NCI-H1930 (cell line): Measurements from ENCODE around the gene SLC29A2.
"Not testable (repeated sequence)": the region's sequence is repeated elsewhere in the genome, so short reads cannot be mapped to it uniquely, and the experiment has no call there.

Experiments
- DNase-seq, 2 experiments: peaks; one replicate each; lab custom pipeline; 2025; lab: John Stamatoyannopoulos, UW

The SLC29A2 gene

DNA sequence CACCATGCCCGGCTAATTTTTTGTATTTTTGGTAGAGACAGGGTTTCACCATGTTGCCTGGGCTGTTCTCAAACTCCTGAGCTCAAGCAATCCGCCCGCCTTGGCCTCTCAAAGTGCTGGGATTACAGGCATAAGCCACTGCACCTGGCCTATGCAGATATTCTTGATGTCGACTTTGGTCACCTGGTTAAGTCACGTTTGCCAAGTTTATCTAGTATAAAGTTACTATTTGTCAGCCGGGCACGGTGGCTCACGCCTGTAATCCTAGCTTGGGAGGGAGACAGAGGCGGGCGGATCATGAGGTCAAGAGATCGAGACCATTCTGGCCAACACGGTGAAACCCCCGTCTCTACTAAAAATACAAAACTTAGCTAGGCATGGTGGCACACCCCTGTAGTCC, 12.8 kb upstream of the SLC29A2 start:
- DNase-seq: not testable (repeated sequence)

DNA sequence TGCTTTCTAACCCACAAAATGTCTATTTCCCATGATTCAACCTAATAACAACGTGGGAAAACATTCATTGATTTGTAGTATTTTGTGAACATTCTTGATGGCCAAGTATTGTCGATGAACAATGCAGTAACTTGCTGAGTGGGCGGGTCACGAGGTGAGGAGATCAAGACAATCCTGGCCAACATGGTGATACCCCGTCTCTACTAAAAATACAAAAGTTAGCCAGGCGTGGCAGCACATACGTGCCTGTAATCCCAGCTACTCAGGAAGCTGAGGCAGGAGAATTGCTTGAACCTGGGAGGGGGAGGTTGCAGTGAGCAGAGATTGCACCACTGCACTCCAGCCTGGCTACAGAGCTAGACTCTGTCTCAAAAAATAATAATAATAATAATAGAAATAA, 8.7 kb upstream of the SLC29A2 start:
- DNase-seq: not testable (repeated sequence)

DNA sequence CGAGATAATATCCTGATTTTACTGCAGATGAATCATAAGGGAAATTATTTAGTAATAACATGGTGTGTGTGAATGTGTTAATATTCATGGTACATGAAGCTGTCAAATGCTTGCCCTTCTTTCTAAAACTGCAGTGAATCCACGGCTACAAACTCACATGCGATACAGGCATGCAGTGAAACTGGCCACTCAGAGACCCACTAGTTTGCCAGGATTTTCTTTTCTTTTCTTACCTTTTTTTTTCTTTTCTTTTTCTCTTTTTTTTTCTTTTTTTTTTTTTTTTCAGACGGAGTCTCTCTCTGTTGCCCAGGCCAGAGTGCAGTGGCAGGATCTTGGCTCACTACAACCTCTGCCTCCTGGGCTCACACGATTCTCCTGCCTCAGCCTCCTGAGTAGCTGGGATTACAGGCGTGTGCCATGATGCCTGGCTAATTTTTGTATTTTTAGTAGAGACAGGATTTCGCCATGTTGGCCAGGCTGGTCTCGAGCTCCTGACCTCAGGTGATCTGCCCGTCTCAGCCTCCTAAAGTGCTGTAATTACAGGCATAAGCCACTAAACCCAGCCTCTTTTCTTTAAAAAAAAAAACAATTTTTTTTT, 2.2 kb upstream of the SLC29A2 start:
- not testable (repeated sequence) for DNase-seq

DNA sequence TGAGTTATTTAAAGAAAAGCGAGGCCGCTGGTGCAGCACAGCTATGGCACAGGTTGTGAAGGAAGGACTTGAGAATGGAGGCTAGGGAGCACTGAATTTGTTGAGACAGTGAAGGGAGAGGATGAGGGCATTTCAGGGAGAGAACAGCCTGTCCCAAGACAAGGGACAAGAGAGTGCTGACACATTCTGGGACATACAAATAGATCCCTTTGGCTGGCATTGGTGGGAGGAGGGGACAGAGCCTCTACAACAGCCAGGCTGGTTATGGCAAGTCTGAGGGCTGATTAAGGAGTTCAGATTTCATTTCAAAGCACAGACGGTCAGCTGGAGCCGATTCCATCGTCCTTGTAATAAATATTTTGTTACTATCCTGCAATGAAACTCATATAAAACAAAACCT, 1.7 kb upstream of the SLC29A2 start:
- no peak for DNase-seq

DNA sequence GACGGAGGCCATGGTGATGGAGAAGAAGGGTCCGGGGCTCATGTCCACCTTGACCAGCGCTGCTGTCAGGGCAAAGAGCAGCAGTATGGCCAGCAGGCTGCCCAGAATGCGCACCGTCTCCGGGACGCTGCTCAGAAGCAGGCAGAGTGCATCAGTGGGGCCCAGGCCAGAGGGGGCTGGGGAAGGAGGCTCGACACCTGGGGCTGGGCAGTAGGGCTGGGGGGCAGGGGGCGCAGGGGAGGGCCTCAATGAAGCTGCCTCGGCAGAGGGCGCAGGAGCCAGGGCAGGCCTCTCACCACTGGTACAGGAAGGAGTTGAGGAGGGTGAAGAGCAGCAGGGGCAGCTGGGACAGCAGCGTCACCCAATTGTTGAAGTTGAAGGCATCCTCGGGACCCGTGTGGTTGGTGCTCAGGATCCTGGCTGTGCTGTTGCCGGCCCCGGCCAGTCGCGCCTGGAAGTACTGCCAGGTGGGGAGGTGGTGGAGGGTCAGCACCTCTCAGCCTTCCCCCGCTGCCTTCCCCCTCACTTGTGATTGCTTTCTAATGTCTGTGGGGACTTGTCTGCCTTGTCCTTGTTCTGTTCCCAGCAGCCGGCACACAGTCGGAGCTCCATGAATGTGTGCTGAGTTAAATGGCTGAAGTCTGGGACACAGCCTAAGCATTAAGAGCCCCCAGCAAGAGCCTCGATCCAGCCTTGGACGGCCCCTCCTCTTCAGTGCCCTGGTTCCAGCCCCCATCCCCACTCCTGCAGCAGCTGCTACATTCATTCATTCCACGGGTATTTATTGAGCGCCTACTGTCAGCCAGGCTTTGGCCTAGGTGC, 2.3 kb downstream of the SLC29A2 start:
- no peak for DNase-seq

DNA sequence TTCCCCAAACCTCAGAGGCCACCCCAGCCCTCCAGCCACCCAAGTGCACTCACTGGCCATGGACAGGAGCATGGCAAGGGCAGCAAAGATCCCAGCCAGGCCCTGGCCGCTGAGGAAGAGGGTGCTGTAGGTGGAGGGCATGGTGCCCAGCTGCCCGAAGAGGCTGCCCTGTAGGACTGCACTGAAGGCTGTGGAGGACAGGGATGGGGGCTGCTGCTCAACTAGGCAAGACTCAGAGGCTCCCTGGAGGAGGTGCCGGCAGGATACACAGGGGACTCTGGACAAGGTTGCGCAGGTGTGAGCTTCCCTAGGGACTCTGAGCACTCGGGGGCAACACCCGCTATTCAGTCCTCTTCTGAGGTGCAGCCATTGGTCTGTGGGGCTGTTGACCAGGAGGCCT, 3.1 kb downstream of the SLC29A2 start:
- no peak for DNase-seq

DNA sequence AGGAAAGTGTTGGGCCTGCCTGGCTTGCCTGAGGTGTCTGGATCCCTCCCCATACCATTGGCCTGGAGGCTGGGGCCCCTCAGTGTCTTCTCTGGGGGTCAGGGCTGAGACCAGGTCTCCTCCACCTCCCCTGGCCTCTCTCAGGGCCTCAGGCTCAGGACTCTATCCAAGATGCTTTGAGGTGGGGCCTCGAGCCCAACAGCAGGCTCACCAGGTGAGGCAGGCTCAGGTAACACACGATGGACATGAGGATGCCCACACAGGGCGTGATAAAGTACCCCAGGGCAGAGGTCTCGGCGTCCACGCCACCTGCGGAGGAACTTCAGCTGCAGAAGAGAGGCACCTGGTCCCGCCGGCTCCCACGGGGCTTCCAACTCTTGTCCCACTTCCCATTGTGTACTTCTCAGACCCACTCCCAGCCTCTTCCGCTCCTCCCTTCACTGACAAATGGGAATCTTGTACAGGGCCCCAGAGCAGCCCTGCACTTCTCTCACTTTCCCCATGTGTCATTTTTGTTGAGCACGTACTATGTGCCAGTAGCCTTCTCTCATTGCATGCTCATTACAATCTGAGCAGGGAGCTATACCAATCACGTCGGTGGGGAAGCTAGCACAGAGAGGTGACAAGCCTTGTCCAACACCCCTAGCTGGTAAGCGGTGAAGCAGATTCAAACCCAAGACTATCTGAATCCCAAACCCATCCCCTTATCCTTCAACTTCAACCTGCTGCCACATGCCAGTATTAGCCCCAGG, 3.8 kb downstream of the SLC29A2 start:
- no peak for DNase-seq

DNA sequence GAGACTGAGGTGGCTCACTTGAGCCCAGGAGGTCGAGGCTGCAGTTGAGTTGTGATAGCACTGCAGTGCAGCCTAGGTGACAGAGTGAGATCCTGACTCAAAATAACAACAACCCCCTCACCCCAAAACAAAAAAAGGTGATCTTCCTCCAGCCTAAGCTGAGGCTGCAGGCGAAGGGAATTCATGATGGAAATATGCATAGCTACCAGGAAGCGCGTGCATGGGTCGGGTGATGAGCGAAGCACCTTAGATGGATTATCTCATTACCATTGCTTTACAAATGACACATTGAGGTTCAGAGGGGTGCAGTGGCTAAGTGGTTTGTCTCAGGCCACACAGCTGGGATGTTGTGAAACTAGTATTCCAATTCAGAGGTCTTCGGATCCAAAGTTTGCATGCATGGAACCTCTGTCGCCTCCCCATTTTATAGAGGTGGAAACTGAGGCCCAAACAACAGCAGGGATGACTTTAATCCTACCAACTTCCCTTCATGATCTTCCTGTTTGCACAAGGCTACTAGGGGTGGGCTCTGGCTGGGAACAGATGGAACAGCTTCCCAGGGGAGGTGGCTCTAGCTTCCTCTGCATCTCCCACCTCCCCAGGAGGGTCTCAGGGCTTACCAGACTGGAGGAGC, 4.6 kb downstream of the SLC29A2 start:
- no peak for DNase-seq

DNA sequence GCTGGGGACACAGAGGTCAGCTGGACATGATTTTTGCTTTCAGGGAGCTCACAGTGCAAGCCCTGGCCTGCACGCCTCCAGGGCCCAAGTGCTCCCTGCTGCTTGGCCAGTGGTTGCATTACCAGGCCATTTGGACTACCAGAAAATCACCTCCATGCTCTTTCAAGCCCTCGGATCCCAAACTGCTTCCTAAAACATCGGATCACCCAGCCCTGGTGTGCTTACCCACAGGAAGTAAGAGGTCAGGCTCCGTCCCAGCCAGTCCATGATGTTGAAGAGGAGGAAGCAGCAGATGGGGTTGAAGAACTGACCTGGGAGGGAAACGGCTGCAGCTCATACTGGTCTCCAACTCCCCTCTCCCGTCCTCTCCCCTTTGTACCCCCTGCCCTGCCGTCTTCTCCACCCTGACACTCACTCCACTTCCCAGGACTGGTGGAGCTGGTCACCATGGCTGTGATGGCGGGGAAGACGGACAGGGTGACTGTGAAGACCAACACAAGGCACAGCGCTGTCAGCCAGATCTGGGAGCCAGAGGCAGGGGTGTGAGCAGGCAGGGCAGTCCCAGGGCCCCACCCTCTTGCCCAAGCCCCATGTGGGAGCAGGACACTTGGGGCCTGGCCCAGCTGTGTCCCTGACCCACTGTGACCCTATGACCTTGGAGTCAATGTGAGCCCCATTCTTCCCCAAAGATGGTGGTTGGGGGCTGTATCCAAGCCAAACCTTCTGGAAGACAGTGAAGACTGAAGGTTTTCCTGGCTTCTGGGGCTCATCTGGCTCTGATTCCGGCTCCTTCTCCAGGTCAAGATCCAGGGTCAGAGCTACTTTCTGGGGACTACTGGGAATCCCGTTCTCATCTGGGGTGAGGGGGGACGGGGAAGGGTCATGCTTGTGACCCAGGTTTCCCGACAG, 5.6 kb downstream of the SLC29A2 start:
- DNase-seq: no peak

DNA sequence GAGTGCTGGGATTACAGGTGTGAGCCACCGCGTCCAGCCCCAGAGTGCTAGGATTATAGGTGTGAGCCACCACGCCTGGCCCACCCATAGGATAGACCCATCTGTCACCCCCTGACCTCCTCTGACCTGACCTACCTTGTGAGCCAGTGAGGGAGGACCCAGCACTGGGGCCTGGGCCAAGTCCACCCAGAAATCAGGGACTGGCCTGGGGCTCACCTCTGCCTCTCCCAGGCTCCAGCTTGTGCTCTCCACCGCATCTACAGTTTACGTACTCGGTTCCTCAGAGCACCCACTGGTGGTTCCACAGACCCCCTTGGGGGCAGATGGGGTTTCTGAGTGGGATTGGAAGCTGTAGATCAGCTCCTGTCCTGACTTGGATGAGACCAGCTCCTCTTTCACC, 6.4 kb downstream of the SLC29A2 start:
- DNase-seq: no peak

DNA sequence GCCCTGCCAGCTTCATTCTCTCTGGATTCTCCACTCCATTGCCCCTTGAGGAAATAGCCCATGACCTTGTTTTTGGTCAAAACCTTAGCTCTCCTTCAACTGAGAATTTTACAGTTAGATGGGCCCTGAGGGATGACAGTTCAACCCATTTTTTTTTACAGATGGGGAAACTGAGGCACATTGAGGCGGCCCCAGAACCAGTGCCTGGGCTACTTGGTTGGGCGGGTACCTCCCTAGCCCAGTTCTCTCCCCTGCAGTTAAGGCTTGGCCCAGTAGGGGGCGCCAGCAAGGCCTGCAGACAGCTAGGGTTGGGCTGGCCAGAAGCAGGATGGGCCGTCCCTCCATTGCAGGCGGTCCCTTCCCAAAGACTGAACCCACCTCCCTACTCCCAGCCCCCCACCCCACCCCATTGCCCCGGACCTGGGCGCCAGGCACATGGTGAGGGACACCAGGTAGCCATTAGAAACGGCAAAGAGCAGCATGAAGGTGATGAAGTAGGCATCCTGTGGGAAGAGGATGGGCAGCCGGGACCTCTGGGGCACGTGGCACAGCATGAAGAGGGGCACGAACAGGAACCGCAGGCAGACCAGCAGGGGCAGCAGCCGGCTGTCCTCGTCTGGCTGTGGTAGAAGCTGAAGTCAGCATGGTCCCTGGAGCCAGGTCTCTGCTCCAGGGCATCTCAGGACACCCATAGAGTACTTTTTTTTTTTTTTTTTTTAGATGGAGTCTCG, 7.6 kb downstream of the SLC29A2 start:
- peak; percentile 52 to 73 for DNase-seq

DNA sequence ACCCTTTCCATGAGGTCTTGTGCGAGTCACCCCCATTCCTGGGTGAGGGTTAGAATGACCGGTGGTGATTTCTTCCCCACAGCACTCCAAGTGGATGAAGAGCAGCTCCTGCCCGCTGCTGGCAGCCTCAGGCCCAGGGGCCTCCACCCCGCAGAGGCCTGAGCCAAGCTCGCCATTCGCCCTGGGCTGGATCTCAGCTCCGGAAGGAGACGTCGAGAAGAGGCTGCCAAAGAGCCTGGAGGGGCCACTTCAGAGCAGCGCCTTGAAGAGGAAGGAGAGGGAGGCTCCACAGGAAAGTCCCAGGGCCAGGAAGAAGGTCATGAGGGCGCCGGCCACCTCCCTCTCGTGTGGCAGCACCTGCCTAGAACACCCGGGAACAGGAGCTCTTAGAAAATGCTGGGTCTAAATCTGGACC, 8.4 kb downstream of the SLC29A2 start:
- no peak for DNase-seq

DNA sequence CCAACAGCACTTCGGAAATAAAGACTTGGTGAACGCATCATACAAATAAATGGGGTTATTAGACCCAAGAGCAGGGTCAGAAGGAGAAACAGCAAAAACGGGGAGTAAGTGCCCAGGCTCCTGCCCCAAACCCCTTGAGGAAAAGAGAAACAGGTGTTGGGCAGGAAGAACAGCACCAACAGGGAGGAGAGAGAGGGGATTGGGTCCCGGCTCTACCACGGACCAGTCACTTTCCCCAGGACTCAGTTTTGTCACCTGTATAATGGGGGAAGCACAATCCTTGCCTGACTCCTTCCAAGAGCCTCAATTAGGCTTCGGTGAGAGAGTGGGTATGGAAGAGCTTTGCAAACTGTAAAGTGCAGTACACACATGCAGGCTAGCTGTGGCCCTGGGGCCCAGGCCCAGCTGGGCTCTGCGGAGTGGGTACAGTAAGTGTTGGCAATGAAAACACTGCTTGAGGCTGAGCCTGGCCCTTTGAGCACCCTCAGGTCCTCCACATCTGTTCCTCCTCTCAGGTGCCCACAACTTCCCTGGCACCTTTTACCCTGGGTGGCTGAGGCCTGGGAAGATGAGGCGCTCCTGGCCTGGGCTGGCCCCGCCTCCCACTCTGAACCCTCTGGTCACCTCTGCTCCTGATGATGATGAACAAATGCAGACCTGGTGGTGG, 8.9 kb downstream of the SLC29A2 start:
- DNase-seq: no peak

DNA sequence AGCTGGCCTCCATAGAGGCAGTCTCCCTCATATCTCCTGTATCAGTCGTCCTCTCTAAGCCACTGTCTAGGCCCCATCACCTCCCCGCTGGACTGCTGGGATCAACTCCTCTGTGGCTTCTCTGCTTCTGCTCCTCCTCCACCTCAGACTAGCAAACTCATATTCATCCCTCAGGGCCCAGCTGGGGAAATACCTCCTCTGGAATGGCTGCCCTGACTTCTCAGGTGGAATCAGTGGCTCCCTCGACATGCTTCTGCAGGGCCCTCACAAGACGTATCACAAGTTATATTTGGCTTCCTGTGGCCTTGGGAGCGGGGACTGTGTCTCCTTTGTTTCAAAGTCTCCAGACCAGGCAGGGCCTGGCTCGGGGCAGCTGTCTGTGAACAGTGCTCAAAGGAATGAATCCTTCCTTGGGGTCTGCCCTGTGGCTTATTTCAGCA, 10.0 kb downstream of the SLC29A2 start:
- DNase-seq: no peak

DNA sequence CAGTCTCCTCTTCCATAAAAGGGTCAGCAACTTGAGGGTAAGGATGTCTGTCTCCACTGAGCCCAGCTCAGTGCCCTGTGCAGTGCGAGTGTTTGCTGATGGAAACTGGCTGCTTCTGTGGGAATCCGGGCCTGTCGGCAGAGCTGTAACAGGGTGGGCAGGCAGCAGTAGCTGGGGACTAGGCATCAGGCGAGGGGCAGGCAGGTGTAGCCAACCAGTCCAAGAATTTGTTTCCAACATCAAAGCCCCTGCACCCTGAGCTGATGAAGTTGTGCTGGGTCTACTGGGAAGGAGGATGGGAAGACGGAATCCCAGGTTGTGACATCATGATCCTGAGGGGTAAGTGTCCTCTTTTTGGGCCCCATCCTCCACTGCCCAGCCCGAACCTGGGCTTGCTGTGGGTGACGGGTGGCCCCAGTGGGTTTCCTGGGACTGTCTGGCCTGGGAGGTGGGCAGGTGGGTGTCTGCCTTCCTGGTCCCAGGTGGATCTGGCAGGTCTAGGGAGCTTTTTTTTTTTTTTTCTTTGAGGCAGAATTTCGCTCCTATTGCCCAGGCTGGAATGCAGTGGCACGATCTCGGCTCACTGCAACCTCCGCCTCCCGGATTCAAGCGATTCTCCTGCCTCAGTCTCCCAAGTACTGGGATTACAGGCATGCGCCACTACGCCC, 11.0 kb downstream of the SLC29A2 start:
- no peak for DNase-seq

DNA sequence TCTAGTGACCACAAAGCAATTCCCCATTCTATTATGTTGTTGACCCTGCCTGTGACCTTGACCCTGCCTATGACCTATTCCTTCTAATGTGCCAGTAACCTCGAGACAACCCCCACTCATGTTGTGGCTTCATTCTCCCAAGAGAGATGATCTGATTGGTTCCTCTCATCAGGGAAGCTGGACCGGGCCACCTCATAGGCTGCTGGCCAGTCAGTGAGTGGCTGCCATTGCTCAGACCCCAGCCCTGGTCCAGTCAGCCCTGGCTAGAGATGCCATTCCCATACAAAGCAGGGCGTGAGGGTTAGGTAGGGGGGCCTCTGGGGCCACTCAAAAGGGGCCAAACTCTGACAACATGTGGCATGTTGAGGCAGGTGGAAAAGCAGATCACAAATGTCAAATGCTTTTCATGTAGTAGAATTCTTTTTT, 11.9 kb downstream of the SLC29A2 start:
- DNase-seq: no peak

DNA sequence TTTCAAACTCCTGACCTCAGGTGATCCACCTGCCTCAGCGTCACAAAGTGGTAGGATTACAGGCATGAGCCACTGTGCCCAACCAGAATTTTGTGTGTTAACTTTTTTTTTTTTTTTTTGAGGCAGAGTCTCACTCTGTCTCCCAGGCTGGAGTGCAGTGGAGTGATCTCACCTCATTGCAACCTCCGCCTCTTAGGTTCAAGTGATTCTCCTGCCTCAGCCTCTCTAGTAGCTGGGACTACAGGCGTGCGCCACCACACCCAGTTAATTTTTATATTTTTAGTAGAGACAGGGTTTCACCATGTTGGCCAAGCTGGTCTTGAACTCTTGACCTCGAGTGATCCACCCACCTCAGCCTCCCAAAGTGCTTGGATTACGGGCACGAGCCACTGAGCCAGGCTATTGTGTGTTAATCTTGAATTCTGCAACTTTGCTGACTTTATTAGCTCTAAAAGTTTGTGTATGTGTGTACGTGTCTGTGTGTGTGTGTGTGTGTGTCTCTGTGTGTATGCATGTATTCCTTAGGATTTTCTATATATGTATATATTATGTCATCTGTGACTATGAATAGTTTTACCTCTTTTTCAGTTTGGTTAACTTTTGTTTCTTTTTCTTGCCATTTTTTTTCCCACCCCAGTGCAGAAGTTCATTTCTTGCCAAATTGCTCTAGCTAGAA, 20.9 kb downstream of the SLC29A2 start:
- DNase-seq: not testable (repeated sequence)

DNA sequence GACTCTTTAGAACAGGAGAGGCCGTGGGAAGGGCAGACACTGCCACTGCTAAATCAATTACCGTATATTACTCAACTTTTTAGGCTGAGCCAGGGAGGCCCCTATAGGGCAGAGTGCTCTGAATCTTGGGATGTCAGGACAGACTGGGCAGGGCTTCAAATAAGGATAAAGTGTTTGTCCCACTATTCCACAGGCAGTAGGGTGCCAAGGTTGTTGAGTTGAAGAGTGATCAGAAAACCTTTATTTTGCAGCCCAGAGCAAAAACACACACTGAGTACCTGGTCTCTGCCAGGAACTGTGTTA, 22.5 kb downstream of the SLC29A2 start:
- no peak for DNase-seq
